GM18505 (cell line): ENCODE results near the gene PTPRM.
"Not testable (repeated sequence)": the region's sequence is repeated elsewhere in the genome, so short reads cannot be mapped to it uniquely, and the experiment has no call there.

Experiments used
- ATAC-seq: cut with Tn5 transposase; IDR thresholded peaks from one replicate; pipeline ENCODE4 v1.9.1; 2021; ENCODE audit not compliant: unreplicated experiment
- POLR2A ChIP-seq: IDR thresholded peaks from 4 replicates; pipeline ENCODE4 v1.6.1; 2011; ENCODE audit warnings: borderline replicate concordance; ENCODE audit not compliant: insufficient read depth, insufficient read length; ENCODE audit errors: extremely low read depth

Gene PTPRM

DNA sequence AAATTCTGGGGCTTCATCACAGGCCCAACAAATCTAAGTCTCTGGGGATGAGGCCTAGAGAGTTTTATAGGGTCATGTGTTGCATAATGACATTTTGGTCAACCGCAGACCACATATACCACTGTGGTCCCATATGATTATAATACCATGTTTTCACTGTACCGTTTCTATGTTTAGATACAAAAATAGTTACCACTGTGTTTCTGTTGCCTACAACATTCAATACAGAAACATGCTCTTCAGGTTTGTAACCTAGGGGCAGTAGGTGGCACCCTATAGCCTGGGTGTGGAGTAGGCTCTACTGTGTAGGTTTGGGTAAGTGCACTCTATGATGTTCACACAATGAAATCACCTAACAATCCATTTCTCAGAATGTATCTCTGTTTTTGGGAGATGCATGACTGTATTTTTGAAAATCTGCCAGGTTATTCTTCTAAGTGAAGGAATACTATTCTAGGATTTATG is 485.2 kb downstream of the PTPRM start:
- ATAC-seq = no peak
- no peak for TF ChIP-seq POLR2A

DNA sequence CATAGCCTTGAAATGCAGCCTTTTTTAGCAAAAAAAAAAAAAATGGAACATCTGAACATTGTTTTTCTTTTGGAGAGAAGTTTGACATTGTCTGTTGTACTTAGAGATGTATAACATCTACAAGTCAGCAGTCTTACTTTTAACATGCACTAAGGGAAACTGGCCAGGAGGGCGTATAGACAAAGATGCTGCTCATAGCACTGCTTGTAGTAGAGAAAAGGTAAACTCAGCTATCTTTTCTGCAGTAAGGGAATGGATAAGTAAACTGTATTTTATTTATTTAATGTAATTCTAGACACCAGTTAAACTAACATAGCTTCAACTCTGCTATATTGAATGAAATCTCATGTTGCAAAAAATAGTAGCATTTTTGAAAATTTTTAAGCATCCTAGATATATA is 489.6 kb downstream of the PTPRM start:
- TF ChIP-seq POLR2A = no peak
- ATAC-seq = no peak

- not testable (repeated sequence) for ATAC-seq
Observed at GRCh38 chr18:8063152-8063551, 496.0 kb downstream of the PTPRM start.

GRCh38 chr18:8063733-8064132 is 496.6 kb downstream of the PTPRM start:
- no peak for TF ChIP-seq POLR2A
- no peak for ATAC-seq

DNA sequence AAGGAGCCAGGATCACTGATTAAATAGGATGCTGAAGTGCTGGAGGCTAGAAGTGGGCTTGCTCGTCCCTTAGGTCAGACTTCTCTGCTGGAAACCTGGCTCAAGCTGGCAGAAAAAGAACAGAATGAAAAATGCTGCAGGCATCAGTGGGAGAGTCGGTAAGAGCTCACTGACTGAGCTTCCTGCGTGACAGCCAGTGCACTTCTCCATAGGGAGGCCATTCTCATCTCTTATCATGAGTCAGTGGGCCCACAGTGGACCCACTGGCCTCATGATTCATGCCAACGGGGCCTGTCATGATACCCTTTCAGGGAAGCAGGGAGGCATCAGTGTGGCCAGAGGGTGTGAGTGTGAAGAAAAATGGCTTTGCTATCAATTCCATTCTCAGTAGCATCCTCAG is 498.2 kb downstream of the PTPRM start:
- no peak for TF ChIP-seq POLR2A
- no peak for ATAC-seq

GRCh38 chr18:8065773-8066172 is 498.7 kb downstream of the PTPRM start:
- TF ChIP-seq POLR2A = no peak
- ATAC-seq = no peak

DNA sequence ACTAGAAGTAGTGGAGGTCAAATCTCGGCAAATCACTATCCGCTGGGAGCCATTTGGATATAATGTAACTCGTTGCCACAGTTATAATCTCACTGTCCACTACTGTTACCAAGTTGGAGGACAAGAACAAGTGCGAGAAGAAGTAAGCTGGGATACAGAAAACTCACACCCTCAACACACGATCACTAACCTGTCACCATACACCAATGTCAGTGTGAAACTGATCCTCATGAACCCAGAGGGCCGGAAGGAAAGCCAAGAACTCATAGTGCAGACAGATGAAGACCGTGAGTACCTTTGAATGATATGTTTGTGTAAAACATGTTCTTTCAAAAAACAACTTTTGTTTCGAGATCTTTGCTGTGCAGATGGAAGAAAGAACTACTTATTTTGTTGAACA is 502.6 kb downstream of the PTPRM start:
- no peak for TF ChIP-seq POLR2A
- no peak for ATAC-seq

- no peak for TF ChIP-seq POLR2A
- ATAC-seq = no peak
Observed at GRCh38 chr18:8073167-8073566, 506.1 kb downstream of the PTPRM start.

GRCh38 chr18:8080092-8080491 is 513.0 kb downstream of the PTPRM start:
- TF ChIP-seq POLR2A = no peak
- no peak for ATAC-seq

DNA sequence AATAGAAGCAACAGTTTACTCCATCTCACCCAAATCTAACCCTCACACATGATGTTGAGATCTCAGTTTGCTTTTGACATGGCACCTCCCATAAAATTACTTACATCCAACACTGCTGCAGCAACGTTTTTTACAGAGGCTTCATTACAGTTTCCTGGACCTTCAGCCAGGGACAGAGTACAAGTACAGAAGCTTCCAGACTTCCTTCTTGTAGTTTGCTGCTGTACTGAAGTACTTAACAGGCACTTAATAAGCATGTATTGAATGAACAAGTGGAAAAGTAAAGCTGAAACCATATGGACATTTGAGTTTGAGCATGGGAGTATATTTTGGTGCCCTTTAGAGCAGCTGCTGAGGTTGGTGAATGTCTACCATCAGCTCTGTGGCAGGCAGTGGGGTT is 514.2 kb downstream of the PTPRM start:
- no peak for ATAC-seq
- no peak for TF ChIP-seq POLR2A

DNA sequence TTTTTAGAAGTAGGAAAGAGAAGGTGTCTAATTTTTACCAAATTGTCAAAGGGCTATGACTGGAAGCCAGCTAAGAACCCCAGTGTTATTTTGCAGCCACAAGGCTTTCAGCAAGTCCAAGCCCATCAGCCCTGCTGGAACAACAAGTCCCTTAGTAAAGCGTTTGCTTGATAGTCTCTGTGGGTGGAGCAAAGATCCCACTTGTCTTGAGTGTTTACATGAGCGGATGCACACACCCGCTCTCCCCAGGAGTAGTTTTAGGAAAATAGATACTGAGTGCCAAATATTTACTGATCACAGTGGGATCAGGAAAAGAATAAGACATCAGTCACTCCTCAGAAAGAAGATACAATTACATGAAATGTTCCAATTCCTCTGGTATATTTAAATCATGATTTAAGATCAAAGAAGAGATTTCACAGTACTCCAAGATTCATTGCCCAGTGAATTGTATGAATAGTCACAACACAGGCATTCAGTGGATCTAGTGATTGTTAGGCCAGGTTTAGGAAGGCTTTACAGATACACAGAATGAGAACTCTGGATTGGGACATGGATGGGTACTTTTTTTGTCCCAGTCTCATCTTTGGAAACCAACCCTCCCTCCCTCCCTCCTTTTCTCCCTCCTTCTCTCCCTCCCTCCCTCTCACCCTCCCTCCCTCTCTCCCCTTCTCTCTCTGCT is 514.9 kb downstream of the PTPRM start:
- TF ChIP-seq POLR2A = no peak
- ATAC-seq = no peak

- no peak for TF ChIP-seq POLR2A
- no peak for ATAC-seq
Observed at GRCh38 chr18:8084160-8084559, 517.0 kb downstream of the PTPRM start.

DNA sequence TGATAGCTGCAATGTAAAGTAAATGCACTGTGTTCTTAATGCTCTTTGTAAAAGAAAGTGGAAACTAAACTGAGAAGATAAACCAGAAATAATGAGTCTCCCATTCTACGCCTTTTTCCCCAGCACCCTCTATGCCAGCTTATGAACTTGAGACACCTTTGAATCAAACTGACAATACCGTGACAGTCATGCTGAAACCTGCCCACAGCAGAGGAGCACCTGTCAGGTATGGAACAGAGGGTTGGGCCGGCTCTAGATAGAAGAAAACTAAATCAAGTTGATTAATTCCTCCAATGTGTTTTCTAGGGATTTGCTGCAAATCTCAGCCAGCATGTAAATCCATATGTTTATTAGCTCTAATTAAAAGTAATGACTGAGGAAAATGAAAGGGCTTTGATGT is 521.5 kb downstream of the PTPRM start:
- no peak for ATAC-seq
- no peak for TF ChIP-seq POLR2A

DNA sequence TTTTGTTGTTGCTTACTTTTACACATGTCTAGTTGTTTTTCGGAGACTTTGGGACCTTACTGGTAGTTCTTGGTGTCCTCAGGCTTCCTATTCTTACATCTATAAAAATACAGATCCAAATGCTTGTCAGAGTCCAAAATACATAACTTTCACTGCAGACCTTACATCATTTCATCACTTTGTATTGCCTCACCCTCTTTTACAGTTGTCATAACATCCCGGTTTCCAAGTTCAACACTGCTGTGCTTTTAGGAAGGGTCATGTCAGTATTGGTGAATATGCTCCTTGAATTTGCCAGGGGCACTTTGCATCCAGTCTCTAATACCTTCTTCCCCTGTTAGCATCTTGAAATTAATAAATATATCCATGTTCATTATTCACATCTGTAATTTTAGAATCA is 523.9 kb downstream of the PTPRM start:
- no peak for TF ChIP-seq POLR2A
- no peak for ATAC-seq
